HG02759 (cell line): ENCODE data around the gene BCL2L2.
"Not testable (repeated sequence)": the region's sequence is repeated elsewhere in the genome, so short reads cannot be mapped to it uniquely, and the experiment has no call there.

Experiments
- ATAC-seq: cut with Tn5 transposase; IDR thresholded peaks from one replicate; pipeline ENCODE4 v1.9.1; 2021; ENCODE audit warnings: mild to moderate bottlenecking, moderate library complexity; ENCODE audit not compliant: unreplicated experiment

Gene BCL2L2

DNA sequence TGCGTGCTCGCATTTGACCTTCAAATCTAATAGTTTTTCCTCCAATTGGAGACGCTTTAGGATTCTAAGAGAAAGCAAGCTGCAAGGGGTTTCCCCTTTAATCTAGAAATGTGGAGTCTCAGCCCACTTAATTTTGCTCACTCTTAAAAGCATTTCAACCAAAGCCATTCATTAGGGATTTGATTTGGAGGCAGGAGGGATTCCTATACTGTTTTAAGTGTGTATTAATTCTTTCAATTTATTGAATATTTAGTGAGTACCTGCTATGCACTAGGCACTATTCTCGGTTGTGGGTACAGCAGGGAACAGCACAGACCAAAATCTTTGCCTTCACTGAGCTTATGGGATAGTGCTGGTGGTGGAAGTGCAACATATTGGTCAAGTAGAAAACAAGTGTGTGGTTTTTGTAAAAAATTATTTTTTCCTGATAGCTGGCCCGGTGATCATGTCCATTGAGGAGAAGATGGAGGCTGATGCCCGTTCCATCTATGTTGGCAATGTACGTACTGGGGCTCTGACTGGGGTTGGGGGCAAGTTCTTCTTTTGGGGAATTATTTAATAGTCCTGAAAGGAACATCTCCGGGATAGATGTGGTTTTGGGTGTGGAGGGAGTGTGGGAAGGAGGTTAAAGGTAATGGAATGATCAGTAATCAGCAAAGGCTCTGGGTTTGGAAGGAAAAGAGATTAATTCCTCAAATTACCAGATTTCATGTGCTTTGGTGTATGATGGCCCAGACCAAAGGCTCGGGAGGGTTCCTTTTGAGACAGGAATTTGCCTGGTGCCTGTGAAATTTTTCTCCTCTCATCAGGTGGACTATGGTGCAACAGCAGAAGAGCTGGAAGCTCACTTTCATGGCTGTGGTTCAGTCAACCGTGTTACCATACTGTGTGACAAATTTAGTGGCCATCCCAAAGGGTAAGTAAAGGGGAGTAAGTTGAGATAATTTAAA is 16.2 kb downstream of the BCL2L2 start:
- ATAC-seq, result no peak

- no peak for ATAC-seq
These were observed 17.3 kb downstream of the BCL2L2 start for GRCh38 chr14:23323838-23324454.

DNA sequence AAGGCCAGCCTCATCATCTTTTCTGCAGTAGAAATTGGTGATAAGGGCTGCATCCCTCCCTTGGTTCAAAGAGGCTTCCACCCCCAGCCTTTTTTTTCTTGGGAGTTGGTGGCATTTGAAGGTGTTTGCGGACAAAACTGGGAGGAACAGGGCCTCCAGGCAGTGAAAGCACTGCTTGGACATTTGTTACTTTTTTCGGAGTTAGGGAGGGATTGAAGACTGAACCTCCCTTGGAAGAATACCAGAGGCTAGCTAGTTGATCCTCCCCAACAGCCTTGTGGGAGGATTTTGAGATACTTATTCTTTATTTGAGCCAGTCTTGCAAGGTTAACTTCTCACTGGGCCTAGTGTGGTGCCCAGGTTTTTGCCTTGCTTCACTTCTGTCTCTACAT is 17.8 kb downstream of the BCL2L2 start:
- no peak for ATAC-seq

GRCh38 chr14:23324993-23325392 is 18.4 kb downstream of the BCL2L2 start:
- no peak for ATAC-seq

DNA sequence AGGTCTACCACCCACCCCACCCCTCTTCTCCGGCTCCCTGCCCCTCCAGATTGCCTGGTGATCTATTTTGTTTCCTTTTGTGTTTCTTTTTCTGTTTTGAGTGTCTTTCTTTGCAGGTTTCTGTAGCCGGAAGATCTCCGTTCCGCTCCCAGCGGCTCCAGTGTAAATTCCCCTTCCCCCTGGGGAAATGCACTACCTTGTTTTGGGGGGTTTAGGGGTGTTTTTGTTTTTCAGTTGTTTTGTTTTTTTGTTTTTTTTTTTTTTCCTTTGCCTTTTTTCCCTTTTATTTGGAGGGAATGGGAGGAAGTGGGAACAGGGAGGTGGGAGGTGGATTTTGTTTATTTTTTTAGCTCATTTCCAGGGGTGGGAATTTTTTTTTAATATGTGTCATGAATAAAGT is 19.1 kb downstream of the BCL2L2 start:
- ATAC-seq, result not testable (repeated sequence)

GRCh38 chr14:23326491-23327332 is 20.1 kb downstream of the BCL2L2 start:
- no peak for ATAC-seq

- no peak for ATAC-seq
These were observed 21.5 kb downstream of the BCL2L2 start for GRCh38 chr14:23327947-23328744.

- no peak for ATAC-seq
These were observed 29.0 kb downstream of the BCL2L2 start for GRCh38 chr14:23335623-23336022.

DNA sequence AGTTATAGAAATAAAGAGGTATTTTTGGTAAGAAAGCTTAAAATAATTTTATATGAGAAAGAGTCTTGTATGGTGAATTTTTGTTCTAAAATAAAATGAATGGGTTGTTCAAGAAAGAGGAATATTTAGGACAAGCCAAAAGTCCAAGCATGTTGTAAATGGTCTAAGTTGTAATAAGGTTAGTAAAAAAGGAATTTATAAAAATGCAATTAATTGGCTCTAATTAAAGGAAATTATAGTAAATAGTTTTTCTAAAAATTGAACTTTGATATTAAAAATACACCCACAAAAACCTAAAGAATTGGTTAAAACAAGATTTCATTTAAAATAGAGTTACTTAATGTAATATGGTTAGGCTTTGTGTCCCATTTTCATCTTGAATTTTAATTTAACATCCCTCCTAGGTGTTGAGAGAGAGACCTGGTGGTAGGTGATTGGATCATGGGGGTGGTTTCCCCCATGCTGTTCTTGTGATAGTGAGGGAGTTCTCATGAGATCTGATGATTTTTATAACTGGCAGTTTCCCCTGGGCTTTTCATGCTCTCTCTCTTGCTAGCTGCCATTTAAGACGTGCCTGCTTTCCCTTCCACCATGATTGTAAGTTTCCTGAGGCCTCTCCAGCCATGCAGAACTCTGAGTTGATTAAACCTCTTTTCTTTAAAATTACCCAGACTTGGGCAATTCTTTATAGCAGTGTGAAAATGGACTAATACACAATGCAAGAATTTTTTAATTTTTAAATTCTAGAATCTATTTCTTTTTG is 33.1 kb downstream of the BCL2L2 start:
- no peak for ATAC-seq

- no peak for ATAC-seq
These were observed 37.8 kb downstream of the BCL2L2 start for GRCh38 chr14:23344481-23344880.

DNA sequence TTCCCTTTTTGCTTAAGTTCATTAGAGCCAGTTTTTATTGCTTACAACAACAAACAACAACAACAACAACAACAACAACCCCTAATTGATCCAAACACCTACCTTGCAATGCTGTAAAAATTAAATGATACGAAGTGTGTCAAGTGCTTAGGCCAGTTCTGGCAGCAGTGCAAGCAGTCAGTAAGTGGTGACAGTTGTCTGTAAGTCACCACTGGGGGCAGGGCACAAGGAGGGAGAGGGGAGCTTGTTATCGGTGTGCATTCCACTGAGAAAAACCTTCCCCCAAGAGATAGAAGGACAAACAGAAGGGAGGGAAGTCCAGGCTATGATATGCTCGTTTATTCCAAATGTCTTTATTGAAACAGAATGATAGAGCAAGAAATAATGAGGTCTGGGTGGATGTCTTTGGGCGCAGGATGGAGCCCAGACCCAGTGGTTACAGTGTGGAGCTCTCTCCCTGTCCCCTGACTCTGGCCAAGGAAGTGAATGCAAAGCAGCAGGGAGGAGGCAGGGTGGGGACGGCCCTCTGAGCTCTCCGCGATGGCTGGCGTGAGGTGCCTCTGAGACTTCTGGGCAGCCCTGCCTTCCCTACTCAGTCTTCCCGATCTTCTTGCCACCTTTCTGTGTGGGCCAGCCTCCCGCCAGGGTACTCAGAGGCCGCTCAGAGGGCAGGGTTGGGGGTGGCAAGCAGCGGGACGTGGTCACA is 39.5 kb downstream of the BCL2L2 start:
- ATAC-seq, result no peak

DNA sequence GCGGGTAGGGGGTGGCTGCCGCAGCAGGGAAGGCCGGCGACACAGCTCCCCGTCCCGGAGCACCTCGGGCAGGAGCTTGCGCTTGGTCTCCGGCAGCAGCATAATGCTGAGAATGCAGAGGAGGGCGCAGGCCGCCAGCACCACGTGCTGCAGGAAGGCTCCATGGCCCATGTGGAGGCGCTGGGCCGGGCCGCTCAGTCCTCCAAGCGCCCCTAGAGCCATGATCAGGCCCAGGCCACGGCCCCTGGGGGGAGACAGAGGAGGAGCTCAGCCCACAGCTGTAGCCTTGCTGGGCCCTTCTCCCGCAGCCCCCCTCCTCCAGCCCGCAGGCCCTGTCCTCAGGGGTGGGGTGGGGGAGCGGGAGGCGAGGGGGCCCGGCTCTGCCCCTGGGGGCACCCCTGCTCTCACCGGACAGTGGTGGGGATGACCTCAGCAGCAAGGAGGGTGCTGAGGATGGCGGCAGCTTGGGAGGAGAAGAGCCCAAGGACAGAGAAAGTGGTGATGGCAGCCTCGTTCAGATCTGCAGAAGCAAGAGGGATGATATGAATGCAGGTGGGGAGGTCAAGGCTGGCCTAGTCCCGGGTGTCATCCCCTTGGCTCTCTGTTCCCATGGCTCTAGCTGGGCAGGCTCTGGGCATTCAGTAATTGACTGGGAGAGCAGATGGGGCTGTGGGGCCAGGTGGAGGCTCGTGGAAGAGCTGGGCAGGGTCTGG is 40.2 kb downstream of the BCL2L2 start:
- ATAC-seq, result no peak

- ATAC-seq, result no peak
These were observed 41.0 kb downstream of the BCL2L2 start for GRCh38 chr14:23347406-23348296.

GRCh38 chr14:23348297-23348655 is 41.6 kb downstream of the BCL2L2 start:
- no peak for ATAC-seq

- ATAC-seq, result no peak
These were observed 42.7 kb downstream of the BCL2L2 start for GRCh38 chr14:23349156-23349845.

- ATAC-seq, result no peak
These were observed 45.3 kb downstream of the BCL2L2 start for GRCh38 chr14:23351681-23352505.
